DMS 273 treated with DMSO at 0.1 percent for 48 hours (cell line): Measurements from ENCODE around the gene CPE.

Experiments used
- DNase-seq: peaks from one replicate; lab custom pipeline; 2025; lab: John Stamatoyannopoulos, UW

CPE gene

GRCh38 chr4:165364452-165365080, 14.2 kb upstream of the CPE start:
- DNase-seq: no peak

GRCh38 chr4:165367040-165367439, 11.8 kb upstream of the CPE start:
- no peak for DNase-seq

DNA sequence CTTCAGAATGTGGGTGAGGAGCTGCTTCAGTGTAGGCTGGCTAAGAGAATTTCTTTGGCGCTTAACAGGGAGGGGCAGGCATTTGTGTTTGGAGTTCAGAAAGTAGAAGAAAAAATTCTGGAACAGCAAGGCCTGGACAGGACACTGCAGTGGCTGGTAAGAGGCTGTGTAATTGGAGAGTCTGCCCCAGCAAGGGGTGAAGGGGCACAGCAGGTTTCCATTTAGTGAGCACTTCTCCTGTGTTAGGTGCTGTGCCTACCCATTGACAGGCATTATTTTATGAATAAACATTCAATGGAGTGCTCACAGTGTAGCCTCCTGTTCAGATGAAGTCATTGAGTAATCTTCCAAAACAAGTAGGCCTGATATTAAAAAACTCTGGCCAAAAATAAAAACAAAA, 10.7 kb upstream of the CPE start:
- no peak for DNase-seq

DNA sequence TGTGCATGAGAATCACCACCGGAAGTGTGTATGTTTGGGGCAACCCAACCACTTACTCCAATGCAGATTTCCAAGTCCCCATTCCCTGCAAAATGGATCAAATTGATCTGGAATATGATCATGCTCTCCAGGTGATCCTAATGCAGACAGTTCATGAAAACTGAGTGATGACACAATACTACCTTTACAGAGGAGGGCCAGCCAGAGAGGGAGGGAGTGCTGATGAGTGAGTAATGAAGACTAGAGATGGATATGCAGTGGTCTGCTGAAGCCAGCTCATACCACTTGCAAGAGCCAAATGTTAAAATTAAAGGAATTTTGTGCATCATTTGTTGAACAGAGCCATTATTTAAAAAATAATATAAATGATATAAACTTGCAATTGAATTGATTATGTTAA, 10.2 kb upstream of the CPE start:
- no peak for DNase-seq

DNA sequence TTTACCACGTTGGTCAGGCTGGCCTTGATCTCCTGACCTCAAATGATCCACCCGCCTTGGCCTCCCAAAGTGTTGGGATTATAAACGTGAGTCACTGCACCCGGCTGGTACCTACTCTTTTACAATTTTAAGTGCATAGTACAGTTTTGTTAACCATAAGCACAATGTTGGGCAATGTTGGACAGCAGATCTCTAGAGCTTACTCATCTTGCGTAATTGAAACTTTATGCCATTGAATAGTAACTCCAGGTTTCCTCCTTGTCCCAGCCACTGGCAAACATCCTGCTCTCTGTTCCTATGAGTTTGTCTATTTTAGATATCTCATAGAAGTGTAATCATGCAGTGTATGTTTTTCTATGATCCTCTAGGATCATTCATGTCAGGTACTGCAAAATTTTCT, 9.3 kb upstream of the CPE start:
- DNase-seq: no peak

DNA sequence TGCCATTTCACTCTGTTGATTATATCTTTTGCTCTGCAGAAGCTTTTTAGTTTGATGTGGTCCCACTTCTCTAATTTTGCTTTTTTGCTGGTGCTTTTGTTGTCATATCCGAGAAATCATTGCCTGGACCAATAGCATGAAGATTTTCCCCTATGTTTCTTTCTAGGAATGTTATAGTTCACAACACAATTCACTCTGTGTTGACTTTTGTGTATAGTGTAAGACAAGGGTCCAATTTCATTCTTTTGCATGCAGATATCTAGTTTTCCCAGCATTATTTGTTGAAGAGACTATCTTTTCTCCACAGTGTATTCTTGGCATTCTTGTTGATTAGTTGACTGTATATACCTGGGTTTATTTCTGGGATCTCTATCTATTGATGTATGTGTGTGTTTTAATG, 8.3 kb upstream of the CPE start:
- DNase-seq: no peak

DNA sequence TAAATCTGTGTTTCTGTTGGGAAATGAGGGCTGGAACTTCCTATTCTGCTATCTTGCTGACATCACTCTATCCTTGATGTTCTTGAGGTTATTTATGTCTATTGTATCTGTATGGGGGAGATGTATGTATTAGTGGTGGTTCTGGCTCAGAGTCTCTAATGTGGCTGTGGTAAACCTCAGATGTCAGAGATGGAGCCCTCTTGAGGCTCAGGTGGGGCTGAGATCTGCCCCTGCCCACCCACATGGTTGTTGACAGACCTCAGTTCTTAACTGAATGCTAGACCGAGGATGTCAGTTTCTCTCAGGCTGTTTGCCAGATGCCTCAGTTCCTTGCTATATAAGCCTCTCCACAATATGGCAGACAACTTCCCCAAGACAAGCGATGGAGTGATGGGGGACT, 3.3 kb upstream of the CPE start:
- no peak for DNase-seq

DNA sequence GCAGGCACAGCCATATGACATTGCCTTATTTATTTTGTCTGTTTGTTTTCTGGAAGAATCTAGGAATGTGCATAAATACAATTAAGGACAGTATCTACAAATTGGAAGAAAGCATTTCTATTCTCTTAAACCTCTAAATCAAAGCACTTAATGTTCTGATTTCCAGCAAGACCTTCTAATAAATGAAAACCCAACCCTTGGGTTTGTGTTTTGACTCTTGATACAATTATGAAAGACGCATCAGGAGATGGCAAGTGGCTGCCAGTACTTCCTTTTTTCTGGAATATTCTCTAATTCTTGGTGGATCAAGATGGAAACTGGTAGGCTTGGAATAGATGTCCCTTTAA, 437 bp upstream of the CPE start:
- DNase-seq: no peak

DNA sequence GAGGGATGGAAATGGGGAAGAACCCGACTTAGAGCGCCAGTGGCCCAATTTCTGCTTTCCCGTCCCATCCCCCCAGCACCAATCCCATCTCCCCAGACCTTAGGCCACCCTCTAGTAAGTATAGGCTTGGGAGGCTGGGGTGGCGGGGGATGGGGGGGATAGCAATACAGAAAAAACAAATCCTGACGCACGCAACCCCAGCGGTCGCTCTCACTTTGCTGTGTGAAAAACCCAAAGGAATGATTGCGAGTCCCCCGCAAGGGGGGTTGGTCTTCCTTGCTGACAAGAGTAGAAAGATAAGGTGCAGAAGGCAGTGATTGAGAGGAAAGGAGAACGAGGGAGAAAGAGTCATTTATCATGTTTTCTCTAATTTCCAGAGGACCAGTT, 863 bp downstream of the CPE start:
- DNase-seq: peak; percentile 26

DNA sequence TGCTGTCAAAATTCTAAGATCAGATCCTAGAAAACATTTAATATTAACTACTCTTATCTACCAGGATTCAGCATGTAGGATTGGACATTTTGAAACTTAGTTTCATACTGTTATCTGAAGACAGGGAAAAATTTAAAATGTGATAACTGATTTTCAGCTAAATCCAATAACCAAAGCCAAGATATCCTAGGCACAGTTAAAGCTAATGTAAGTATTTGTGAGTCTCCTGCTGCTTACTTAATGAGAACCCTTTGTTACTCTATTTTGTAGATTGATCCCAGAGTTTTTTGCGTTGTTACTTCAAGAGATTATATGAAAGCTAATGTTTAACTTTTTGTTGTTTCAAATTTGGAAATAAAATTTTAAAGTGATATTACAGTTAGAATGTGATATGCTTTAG, 2.0 kb downstream of the CPE start:
- no peak for DNase-seq

- DNase-seq: no peak
Measured at GRCh38 chr4:165381821-165382373, 3.1 kb downstream of the CPE start.

- no peak for DNase-seq
Measured at GRCh38 chr4:165382640-165383039, 3.8 kb downstream of the CPE start.

DNA sequence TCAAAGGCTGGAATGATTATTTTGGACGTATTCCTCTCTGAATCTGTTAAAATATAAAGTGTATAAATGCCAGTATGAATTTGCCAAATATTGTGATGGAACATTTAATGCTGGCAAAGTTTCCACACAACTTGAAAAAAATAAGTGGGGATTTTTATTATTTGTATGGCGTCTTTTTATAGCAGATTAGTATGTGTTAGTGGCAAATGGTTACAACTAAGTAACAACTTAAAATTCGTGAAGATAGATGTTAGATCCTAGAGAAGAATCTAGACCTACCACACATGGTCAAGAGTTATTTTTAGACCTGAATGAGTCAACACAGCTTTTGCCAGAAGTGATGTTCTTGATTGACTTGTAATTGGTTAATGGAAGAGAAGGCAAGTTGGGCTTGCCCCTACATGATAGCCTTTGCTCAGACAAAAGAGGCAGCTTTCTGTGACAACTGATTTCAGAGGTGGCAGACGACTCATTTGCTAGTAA, 4.8 kb downstream of the CPE start:
- peak; percentile 82 for DNase-seq

- no peak for DNase-seq
Measured at GRCh38 chr4:165384186-165384585, 5.4 kb downstream of the CPE start.

GRCh38 chr4:165384598-165384997, 5.8 kb downstream of the CPE start:
- peak; percentile 69 for DNase-seq

- no peak for DNase-seq
Measured at GRCh38 chr4:165385126-165385525, 6.3 kb downstream of the CPE start.

DNA sequence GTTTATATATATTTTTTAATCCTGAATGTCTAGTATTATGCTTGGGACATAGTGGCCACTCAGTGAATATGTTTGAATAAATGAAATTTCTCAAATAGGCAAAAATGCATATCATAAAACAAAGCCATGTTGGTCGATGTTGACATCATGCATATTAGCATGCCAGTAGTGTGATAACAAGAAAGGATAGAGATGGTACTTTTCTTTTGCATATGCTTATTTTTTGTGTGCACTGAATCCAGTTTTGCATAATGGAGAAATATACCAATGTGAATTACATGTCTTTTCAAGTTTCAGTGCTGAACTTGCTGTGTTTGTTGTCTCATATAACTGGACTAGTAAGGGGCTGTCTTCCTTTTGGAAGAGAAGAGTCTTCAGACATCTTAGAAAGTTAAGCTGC, 7.5 kb downstream of the CPE start:
- no peak for DNase-seq

DNA sequence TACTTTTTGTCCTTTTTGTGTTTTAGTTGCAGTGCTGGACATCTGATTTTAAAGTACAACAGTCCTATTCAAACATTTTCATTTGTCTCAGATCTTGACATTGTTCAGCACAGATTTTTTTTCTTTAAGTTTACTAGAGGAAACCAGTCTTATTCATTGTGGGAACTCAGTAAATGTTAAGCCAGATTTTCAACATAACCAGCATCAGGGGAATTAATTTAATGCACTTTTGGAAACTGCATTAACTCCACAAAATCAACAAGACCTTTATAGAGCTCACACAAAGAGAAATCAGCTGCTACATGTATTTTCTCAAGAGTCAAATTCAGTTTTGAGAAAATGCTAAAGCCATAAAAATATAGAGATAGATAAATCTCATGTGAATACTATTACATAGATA, 9.9 kb downstream of the CPE start:
- DNase-seq: no peak

DNA sequence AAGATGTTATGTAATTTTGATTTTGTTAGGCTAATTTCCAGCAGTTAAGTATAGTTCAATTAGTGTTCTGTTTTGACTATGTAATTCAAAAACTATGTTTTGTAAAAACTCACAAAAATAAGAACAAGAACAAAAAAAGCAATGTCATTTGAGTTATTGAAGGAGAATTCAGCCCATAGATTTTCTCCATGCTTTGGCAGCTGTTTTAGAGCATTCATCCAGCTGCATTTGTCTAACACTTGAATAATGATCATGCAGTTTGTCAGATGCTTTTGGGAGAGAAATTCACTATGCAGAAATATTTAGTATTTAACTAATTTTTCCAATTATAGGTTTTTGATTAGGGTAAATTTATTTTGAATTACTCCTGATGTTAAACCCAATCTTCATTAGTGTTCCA, 14.2 kb downstream of the CPE start:
- no peak for DNase-seq

DNA sequence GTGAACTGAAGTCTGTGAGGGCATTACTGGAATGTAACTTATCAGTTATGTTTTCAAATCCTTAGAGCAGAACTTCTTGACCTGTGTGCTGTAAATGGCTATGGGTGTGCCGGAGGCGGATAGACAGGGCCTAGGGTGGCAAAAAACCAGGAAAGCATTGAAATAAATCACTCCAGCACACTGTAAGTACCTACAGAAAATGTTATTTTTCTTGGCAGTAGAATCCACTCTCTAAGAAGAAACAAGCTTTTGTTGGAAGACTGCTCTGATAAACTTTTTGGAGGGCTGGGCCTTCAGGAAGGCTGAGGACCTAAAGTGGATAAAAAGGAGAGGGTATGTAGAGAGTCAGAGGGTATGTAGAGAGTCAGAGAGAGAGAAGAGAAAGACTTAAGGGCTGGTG, 14.9 kb downstream of the CPE start:
- no peak for DNase-seq

DNA sequence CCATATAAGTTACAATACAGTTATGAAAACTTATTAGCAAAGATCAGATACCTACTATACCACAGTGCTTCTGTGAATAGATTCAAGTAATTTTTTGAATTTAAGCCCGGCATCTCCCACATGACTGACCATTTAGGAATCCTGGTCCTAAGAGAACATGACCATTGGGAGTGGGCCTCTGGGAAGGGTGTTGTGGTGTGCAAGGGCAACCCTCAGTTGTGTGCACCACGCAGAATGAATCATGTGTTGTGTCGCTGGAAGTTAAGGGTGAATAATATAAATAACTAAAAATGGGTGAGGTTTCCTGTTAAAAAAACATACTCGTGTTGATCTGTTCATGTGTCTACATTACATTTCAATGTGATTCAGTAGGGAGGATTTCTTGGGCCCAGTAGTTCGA, 15.5 kb downstream of the CPE start:
- DNase-seq: no peak

- DNase-seq: peak; percentile 91
Measured at GRCh38 chr4:165398570-165398969, 19.8 kb downstream of the CPE start.

GRCh38 chr4:165402375-165402774, 23.6 kb downstream of the CPE start:
- DNase-seq: no peak

- DNase-seq: no peak
Measured at GRCh38 chr4:165403048-165403447, 24.2 kb downstream of the CPE start.
